Kidney (tissue), 14 donors: ENCODE results near the gene SGSM2. TPM values are rescaled to one million over a fixed set of nuclear protein-coding genes. Genes with fewer than 3 reads are reported as not detected.

Source experiments
- DNase-seq, 5 donors: peaks; one replicate each; pipeline ENCODE4 v3.0.0-alpha.2; 2013 to 2020
- FAIRE-seq: peaks from 2 replicates; lab custom pipeline; 2012; peaks lifted over from hg19 to GRCh38; lab: Jason Lieb, UNC
- H3K27ac ChIP-seq, 2 donors: one replicate each; pipeline ENCODE4 v1.7.0; 2013; ENCODE audit warnings: low read depth in 2 of 2, low read length in 2 of 2, inconsistent platforms in 1 of 2
- H3K27me3 ChIP-seq: one replicate; pipeline ENCODE4 v1.7.1; 2013; ENCODE audit warnings: low read length, inconsistent platforms; ENCODE audit not compliant: control insufficient read depth, insufficient read depth
- H3K36me3 ChIP-seq, 3 donors: one replicate each; pipeline versions ENCODE4 v1.7.0 to v1.7.1; 2013; ENCODE audit warnings: low read length in 3 of 3, control low read depth in 1 of 3, inconsistent platforms in 1 of 3; ENCODE audit not compliant: insufficient read depth in 3 of 3, control insufficient read depth in 2 of 3
- H3K4me1 ChIP-seq, 3 donors: one replicate each; pipeline versions ENCODE4 v1.7.0 to v1.7.1; 2013; ENCODE audit warnings: low read length in 3 of 3, inconsistent platforms in 1 of 3, low read depth in 1 of 3; ENCODE audit not compliant: control insufficient read depth in 2 of 3, insufficient read depth in 2 of 3
- H3K4me3 ChIP-seq, 3 donors: one replicate each; pipeline versions ENCODE4 v1.7.0 to v1.8.1; 2013; ENCODE audit warnings: low read length in 3 of 3, control low read depth in 1 of 3, inconsistent platforms in 1 of 3
- H3K9ac ChIP-seq, 3 donors: one replicate each; pipeline versions ENCODE4 v1.7.0 to v1.7.1; 2013; ENCODE audit warnings: low read length in 3 of 3, control low read depth in 1 of 3, inconsistent platforms in 1 of 3
- H3K9me3 ChIP-seq, 3 donors: one replicate each; pipeline versions ENCODE4 v1.7.0 to v1.7.1; 2013; ENCODE audit warnings: low read length in 3 of 3, control low read depth in 1 of 3, inconsistent platforms in 1 of 3; ENCODE audit not compliant: control insufficient read depth in 2 of 3, insufficient read depth in 1 of 3
- intact Hi-C: fragments of 100-400 bp; cut with DNase I; formaldehyde crosslinking; loops from one replicate; pipeline ENCODE4 v1.11.1; 2022
- polyA plus RNA-seq: library from polyadenylated mRNA; stranded (reverse); fragments of 350-450 nt; fragmentation: Illumina TruSeq; extraction: RNeasy Lipid Tissue Mini Kit (QIAGEN cat#74804); gene quantifications from one replicate; pipeline ENCODE4 v1.2.3, GENCODE V29; 2014; ENCODE audit warnings: low read depth, low replicate concordance; ENCODE audit not compliant: insufficient read depth
- total RNA-seq: library from RNA; stranded (reverse); fragmentation: NEBNext Ultra II Directional; extraction: Animal tissue kit (Norgen Biotek cat#: 25700); gene quantifications from one replicate; pipeline ENCODE4 v1.2.1, GENCODE V29; 2021
- TF ChIP-seq, protein P1 (sequence below): IDR thresholded peaks from 3 replicates; pipeline ENCODE4 v1.5.1; 2012; ENCODE audit warnings: mild to moderate bottlenecking, moderate library complexity, borderline replicate concordance; ENCODE audit not compliant: insufficient read depth; ENCODE audit errors: extremely low read depth
- donor health status: control.
- donor health status: control.
- donor health status: control.
- donor health status: control.
- donor health status: control.
- donor health status: DM: yes; HTN: yes; CAD: no.
- donor health status: Normal renal cell carcinoma (clear cell type).

Gene SGSM2
- total and polyA plus RNA-seq, 2 donors from 2014 or later = 33.7 to 58.0 TPM

DNA sequence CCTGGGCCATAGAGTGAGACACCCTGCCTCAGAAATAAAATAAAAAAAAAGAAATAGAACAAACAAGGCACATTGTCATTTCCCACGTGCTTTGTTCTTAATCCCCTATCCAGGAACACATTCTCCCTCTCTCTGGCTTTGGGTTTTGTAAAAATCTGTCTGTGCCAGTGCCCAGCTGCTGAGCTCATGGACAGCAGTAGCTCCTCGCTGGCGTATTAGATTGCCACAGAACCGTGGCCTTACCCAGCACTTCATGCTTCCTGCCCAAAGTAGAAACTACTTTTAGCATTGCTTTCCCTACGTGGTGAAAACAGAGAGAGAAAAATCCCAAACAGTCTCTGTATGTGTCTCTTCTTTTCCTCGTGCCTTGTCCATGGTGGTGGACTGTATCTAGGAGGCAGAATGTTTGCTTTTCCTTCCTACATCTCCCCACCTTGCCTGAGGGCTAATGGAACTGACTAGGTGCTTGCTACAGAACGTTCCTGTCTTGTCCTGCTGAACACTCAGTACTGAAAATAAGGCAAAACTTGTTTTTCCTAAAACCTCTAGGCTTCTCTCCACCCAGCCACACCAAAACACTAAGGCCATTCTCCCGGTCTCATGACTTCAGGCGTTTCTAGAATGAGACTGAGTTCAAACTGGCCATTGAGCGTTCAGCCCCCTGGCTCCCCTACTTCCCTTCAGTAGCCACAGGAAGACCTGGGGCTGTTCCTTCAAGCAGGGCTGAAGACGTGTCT lies 37.4 kb downstream of the SGSM2 start:
- H3K9ac ChIP-seq = no peak overlapping the region
- DNase-seq (no peak), FAIRE-seq (no peak)
- TF ChIP-seq, protein P1, sequence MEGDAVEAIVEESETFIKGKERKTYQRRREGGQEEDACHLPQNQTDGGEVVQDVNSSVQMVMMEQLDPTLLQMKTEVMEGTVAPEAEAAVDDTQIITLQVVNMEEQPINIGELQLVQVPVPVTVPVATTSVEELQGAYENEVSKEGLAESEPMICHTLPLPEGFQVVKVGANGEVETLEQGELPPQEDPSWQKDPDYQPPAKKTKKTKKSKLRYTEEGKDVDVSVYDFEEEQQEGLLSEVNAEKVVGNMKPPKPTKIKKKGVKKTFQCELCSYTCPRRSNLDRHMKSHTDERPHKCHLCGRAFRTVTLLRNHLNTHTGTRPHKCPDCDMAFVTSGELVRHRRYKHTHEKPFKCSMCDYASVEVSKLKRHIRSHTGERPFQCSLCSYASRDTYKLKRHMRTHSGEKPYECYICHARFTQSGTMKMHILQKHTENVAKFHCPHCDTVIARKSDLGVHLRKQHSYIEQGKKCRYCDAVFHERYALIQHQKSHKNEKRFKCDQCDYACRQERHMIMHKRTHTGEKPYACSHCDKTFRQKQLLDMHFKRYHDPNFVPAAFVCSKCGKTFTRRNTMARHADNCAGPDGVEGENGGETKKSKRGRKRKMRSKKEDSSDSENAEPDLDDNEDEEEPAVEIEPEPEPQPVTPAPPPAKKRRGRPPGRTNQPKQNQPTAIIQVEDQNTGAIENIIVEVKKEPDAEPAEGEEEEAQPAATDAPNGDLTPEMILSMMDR = no peak
- no peak overlapping the region for H3K27ac ChIP-seq
- intact Hi-C loops = no loop called here
- no peaks in the 10 kb centered on the region for H3K9me3 ChIP-seq
- peaks cover 0 to 20% (median 13%) of the 10 kb centered on the region in 3 donors for H3K36me3 ChIP-seq
- no peaks in the 10 kb centered on the region for H3K27me3 ChIP-seq
- no peak overlapping the region for H3K4me3 ChIP-seq
- H3K4me1 ChIP-seq = peaks cover 0 to 6% (median 0%) of the 10 kb centered on the region in 3 donors

DNA sequence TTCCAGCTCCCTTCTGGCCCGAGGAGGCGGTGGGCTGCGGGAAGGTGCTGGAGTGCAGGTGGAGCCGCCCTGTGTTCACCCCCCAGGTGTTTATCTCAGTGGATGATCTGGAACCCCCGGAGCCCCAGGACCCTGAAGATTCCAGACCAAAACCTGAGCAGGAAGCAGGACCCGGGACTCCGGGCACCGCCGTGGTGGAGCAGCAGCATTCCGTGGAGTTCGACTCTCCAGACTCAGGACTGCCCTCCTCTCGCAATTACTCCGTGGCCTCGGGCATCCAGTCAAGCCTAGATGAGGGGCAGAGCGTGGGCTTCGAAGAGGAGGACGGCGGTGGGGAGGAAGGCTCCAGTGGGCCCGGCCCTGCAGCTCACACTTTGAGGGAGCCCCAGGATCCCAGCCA lies 38.1 kb downstream of the SGSM2 start:
- TF ChIP-seq, protein P1 = no peak
- DNase-seq (no peak), FAIRE-seq (no peak)
- Histone ChIP-seq H3K36me3 (peaks cover 0 to 20% (median 13%) of the 10 kb centered on the region in 3 donors), H3K27ac (no peak overlapping the region), H3K4me3 (no peak overlapping the region), H3K9ac (no peak overlapping the region), H3K9me3 (no peaks in the 10 kb centered on the region), H3K4me1 (peaks cover 0 to 6% (median 0%) of the 10 kb centered on the region in 3 donors), H3K27me3 (no peaks in the 10 kb centered on the region)
- intact Hi-C loops = no loop called here

DNA sequence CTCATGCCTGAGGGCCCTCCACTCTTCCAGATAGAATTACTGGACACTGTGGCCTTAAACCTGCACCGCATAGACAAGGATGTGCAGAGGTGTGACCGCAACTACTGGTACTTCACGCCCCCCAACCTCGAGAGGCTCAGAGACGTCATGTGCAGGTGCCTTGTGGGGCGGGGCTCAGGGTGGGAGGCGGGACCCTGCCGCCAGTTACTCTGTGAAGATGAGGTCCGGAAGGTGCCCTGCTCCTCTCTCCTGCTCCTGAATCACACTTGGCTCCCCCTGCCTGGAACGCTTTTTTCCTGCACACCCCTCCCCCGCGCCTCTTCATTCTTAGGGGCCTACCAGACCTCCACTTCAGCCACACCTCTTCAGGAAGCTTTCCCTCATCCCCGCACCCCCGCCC lies 38.8 kb downstream of the SGSM2 start:
- Histone ChIP-seq H3K36me3 (peaks cover 0 to 20% (median 13%) of the 10 kb centered on the region in 3 donors), H3K4me1 (peaks cover 0 to 6% (median 0%) of the 10 kb centered on the region in 3 donors), H3K9ac (no peak overlapping the region), H3K27ac (no peak overlapping the region), H3K27me3 (no peaks in the 10 kb centered on the region), H3K9me3 (no peaks in the 10 kb centered on the region), H3K4me3 (no peak overlapping the region)
- no peak for DNase-seq
- intact Hi-C loops = no loop called here
- FAIRE-seq = no peak
- TF ChIP-seq, protein P1 = no peak
